Measurements from ENCODE around the gene RGS2. TPM values are rescaled to one million over a fixed set of nuclear protein-coding genes. Genes with fewer than 3 reads are reported as not detected.

Gene RGS2
- total RNA-seq, 6 donors from 2014 or later: 10.5 to 134 (median 54.7) TPM

- no peak for ATAC-seq (ENCODE audit: low FRiP score in 2 of 2)
- H3K4me3 ChIP-seq: no peak overlapping the region
- DNase-seq: no peak
- no peaks in the 10 kb centered on the region for H3K4me1 ChIP-seq
- H3K27me3 ChIP-seq: no peaks in the 10 kb centered on the region
- H3K27ac ChIP-seq: no peak overlapping the region
- 71 to 91% methylated on average over 1 of the region's 1 CpG for WGBS, 2 donors
- H3K36me3 ChIP-seq: no peaks in the 10 kb centered on the region
- H3K9me3 ChIP-seq: no peaks in the 10 kb centered on the region
- TF ChIP-seq POLR2AphosphoS5 (IDR thresholded peaks at IDR 0.05): no peak
- no peak for TF ChIP-seq EP300 (IDR thresholded peaks at IDR 0.05)
- TF ChIP-seq POLR2A (IDR thresholded peaks at IDR 0.05): no peak
- TF ChIP-seq, protein P1, sequence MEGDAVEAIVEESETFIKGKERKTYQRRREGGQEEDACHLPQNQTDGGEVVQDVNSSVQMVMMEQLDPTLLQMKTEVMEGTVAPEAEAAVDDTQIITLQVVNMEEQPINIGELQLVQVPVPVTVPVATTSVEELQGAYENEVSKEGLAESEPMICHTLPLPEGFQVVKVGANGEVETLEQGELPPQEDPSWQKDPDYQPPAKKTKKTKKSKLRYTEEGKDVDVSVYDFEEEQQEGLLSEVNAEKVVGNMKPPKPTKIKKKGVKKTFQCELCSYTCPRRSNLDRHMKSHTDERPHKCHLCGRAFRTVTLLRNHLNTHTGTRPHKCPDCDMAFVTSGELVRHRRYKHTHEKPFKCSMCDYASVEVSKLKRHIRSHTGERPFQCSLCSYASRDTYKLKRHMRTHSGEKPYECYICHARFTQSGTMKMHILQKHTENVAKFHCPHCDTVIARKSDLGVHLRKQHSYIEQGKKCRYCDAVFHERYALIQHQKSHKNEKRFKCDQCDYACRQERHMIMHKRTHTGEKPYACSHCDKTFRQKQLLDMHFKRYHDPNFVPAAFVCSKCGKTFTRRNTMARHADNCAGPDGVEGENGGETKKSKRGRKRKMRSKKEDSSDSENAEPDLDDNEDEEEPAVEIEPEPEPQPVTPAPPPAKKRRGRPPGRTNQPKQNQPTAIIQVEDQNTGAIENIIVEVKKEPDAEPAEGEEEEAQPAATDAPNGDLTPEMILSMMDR (IDR thresholded peaks at IDR 0.05): no peak
Observed at GRCh38 chr1:192844360-192844759, 35.5 kb downstream of the RGS2 start.

GRCh38 chr1:192846950-192847349 lies 38.1 kb downstream of the RGS2 start:
- Histone ChIP-seq H3K4me3 (no peak overlapping the region), H3K4me1 (no peaks in the 10 kb centered on the region), H3K27me3 (no peaks in the 10 kb centered on the region), H3K9me3 (no peaks in the 10 kb centered on the region), H3K27ac (no peak overlapping the region), H3K36me3 (no peaks in the 10 kb centered on the region)
- no peak for ATAC-seq (ENCODE audit: low FRiP score in 2 of 2)
- WGBS, 2 donors: 87 to 97% methylated on average over 2 of the region's 2 CpGs
- no peak for DNase-seq
- TF ChIP-seq EP300 (IDR thresholded peaks at IDR 0.05) (no peak), POLR2AphosphoS5 (IDR thresholded peaks at IDR 0.05) (no peak), POLR2A (IDR thresholded peaks at IDR 0.05) (no peak)
- TF ChIP-seq, protein P1 (IDR thresholded peaks at IDR 0.05): no peak

DNA sequence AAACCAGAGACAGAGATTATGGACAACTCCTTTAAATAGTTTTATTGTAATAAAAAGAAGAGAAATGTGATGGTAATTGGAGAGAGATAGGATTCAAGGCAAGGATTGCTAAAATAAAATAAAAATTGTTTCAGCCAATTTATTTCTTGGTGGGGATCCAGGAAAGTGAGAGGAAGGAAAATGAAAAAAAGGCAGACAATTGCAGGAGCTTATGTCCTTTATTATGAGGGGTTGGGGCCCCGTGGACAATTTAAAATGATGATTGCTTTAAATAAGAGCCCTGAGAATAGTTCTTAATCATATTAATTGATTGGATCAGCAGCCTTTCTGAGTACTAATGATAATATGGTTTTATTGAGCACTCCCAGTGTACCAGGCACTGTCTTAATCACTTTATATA lies 40.2 kb downstream of the RGS2 start:
- no peaks in the 10 kb centered on the region for H3K36me3 ChIP-seq
- no peak overlapping the region for H3K4me3 ChIP-seq
- 42 to 47% methylated on average over 1 of the region's 1 CpG for WGBS, 2 donors
- no peaks in the 10 kb centered on the region for H3K9me3 ChIP-seq
- TF ChIP-seq POLR2AphosphoS5 (IDR thresholded peaks at IDR 0.05): no peak
- TF ChIP-seq POLR2A (IDR thresholded peaks at IDR 0.05): no peak
- TF ChIP-seq EP300 (IDR thresholded peaks at IDR 0.05): no peak
- TF ChIP-seq, protein P1 (IDR thresholded peaks at IDR 0.05): no peak
- no peaks in the 10 kb centered on the region for H3K27me3 ChIP-seq
- H3K4me1 ChIP-seq: no peaks in the 10 kb centered on the region
- no peak for ATAC-seq (ENCODE audit: low FRiP score in 2 of 2)
- no peak for DNase-seq
- no peak overlapping the region for H3K27ac ChIP-seq

GRCh38 chr1:192849442-192849841 lies 40.6 kb downstream of the RGS2 start:
- TF ChIP-seq, protein P1 (IDR thresholded peaks at IDR 0.05): no peak
- TF ChIP-seq POLR2A (IDR thresholded peaks at IDR 0.05) (no peak), EP300 (IDR thresholded peaks at IDR 0.05) (no peak), POLR2AphosphoS5 (IDR thresholded peaks at IDR 0.05) (no peak)
- Histone ChIP-seq H3K36me3 (no peaks in the 10 kb centered on the region), H3K4me3 (no peak overlapping the region), H3K27me3 (no peaks in the 10 kb centered on the region), H3K9me3 (no peaks in the 10 kb centered on the region), H3K4me1 (no peaks in the 10 kb centered on the region), H3K27ac (no peak overlapping the region)
- 80 to 87% methylated on average over 3 of the region's 3 CpGs for WGBS, 2 donors
- ATAC-seq (ENCODE audit: low FRiP score in 2 of 2) (no peak), DNase-seq (no peak)
